Nephron progenitor cell (in vitro differentiated cells): ENCODE data around the gene IL20RA.
A peak's percentile ranks its signal among the peaks of the same experiment; 100 is the strongest.

Experiments used
- DNase-seq: peaks from one replicate; pipeline ENCODE4 v3.0.0; 2021
- H3K27ac Mint-ChIP-seq: 2 replicates; pipeline ENCODE4 v1.8.0; 2021; ENCODE audit warnings: mild to moderate bottlenecking, moderate library complexity, mixed read lengths
- H3K27me3 Mint-ChIP-seq: 2 replicates; pipeline ENCODE4 v1.8.0; 2021; ENCODE audit warnings: mild to moderate bottlenecking, low read depth, mixed read lengths; ENCODE audit not compliant: poor library complexity
- H3K36me3 Mint-ChIP-seq: 2 replicates; pipeline ENCODE4 v1.8.0; 2021; ENCODE audit warnings: low read depth, mixed read lengths
- H3K4me1 Mint-ChIP-seq: 2 replicates; pipeline ENCODE4 v1.8.0; 2021; ENCODE audit warnings: mixed read lengths
- H3K4me3 Mint-ChIP-seq: 2 replicates; pipeline ENCODE4 v1.8.0; 2021; ENCODE audit warnings: mild to moderate bottlenecking, moderate library complexity, mixed read lengths
- H3K9me3 Mint-ChIP-seq: 2 replicates; pipeline ENCODE4 v1.8.0; 2021; ENCODE audit warnings: mild to moderate bottlenecking, moderate library complexity, mixed read lengths
- CTCF ChIP-seq: fragments of 200-600 bp; sonication (generic); IDR thresholded peaks from 2 replicates; pipeline ENCODE4 v1.5.0; 2021; ENCODE audit warnings: antibody characterized with exemption

IL20RA gene

DNA sequence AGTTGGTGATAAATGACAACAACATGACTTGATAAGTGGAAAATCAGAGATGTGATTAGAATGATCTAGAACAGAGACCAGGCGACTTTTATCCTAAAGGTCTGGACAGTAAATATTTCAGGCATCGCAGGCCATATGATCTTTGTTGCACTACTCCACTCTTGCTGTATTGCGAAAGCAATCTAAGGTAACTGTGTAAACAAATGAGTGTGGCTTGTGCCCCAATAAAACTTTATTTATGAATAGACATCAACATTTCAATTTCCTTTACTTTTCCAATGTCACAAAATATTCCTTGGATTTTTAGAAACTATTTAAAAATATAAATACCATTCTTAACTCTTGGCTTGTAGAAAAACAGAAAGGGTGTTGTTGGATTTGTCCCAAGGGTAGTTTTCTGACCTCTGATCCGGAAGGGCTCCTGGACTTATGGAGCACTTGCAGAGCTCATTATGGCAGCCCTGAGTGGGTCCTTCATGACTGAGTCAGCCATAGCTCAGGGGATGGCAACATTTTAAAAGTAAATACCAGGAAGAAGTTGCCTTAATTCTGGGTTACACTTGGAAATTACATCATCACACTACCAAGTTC lies 34.5 kb downstream of the IL20RA start:
- no peak overlapping the region for H3K27ac Mint-ChIP-seq
- no peaks in the 10 kb centered on the region for H3K4me1 Mint-ChIP-seq
- no peaks in the 10 kb centered on the region for H3K36me3 Mint-ChIP-seq
- no peaks in the 10 kb centered on the region for H3K9me3 Mint-ChIP-seq
- H3K4me3 Mint-ChIP-seq: no peak overlapping the region
- no peak for TF ChIP-seq CTCF
- no peak for DNase-seq
- H3K27me3 Mint-ChIP-seq: peaks cover under 1% of the 10 kb centered on the region

GRCh38 chr6:137008204-137008603 lies 36.6 kb downstream of the IL20RA start:
- Mint-ChIP-seq H3K36me3 (no peaks in the 10 kb centered on the region), H3K27me3 (peaks cover 2% of the 10 kb centered on the region), H3K4me1 (no peaks in the 10 kb centered on the region), H3K9me3 (no peaks in the 10 kb centered on the region), H3K4me3 (no peak overlapping the region), H3K27ac (no peak overlapping the region)
- no peak for DNase-seq
- TF ChIP-seq CTCF: no peak

GRCh38 chr6:137006056-137006455 lies 38.7 kb downstream of the IL20RA start:
- H3K4me1 Mint-ChIP-seq: peaks cover 12% of the 10 kb centered on the region
- no peaks in the 10 kb centered on the region for H3K9me3 Mint-ChIP-seq
- H3K27ac Mint-ChIP-seq: no peak overlapping the region

DNA sequence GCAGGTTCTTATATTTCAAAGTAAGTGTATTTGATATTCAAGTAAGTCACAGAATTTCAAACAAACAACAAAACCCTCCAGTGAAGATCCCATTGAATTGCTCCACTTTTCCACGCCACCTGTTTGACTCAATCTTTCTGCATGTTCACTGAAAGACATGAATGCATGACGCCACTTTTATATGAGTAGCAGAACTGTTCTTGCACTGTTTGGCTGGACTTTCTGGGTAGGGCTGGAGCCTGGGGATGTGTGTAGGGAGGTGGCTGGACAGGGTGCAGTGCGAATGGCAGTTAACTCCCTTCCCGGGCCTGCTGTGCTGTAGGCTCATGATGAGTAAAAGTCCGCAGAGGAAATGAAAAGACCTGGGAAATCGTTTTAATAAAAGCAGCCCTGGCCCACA lies 39.7 kb downstream of the IL20RA start:
- Mint-ChIP-seq H3K4me3 (no peak overlapping the region), H3K27ac (no peak overlapping the region), H3K27me3 (peaks cover 5% of the 10 kb centered on the region), H3K4me1 (peaks cover 15% of the 10 kb centered on the region), H3K9me3 (no peaks in the 10 kb centered on the region), H3K36me3 (no peaks in the 10 kb centered on the region)
- no peak for DNase-seq
- TF ChIP-seq CTCF: no peak

More at GRCh38 chr6:137006056-137006455, 38.7 kb downstream of the IL20RA start:
- no peaks in the 10 kb centered on the region for H3K36me3 Mint-ChIP-seq
- H3K4me3 Mint-ChIP-seq: no peak overlapping the region
- DNase-seq: no peak
- H3K27me3 Mint-ChIP-seq: peaks cover 5% of the 10 kb centered on the region
- no peak for TF ChIP-seq CTCF

GRCh38 chr6:137002505-137002904 lies 42.3 kb downstream of the IL20RA start:
- DNase-seq: no peak
- Mint-ChIP-seq H3K4me1 (peaks cover 26% of the 10 kb centered on the region), H3K27ac (no peak overlapping the region), H3K9me3 (no peaks in the 10 kb centered on the region), H3K36me3 (no peaks in the 10 kb centered on the region), H3K4me3 (no peak overlapping the region), H3K27me3 (peaks cover 5% of the 10 kb centered on the region)
- no peak for TF ChIP-seq CTCF

- no peak overlapping the region for H3K27ac Mint-ChIP-seq
- no peaks in the 10 kb centered on the region for H3K36me3 Mint-ChIP-seq
- no peak for TF ChIP-seq CTCF
- no peak for DNase-seq
- H3K4me3 Mint-ChIP-seq: peak overlapping the region; percentile 57
- peaks cover 26% of the 10 kb centered on the region for H3K4me1 Mint-ChIP-seq
- no peaks in the 10 kb centered on the region for H3K9me3 Mint-ChIP-seq
- peaks cover 5% of the 10 kb centered on the region for H3K27me3 Mint-ChIP-seq
Observed at GRCh38 chr6:137001977-137002302, 42.8 kb downstream of the IL20RA start.
